Right renal pelvis (tissue), 4 donors: ENCODE results near the gene IRX4. TPM values are rescaled to one million over a fixed set of nuclear protein-coding genes. Genes with fewer than 3 reads are reported as not detected.

ENCODE experiments used
- polyA plus RNA-seq, 4 donors: library from polyadenylated mRNA; unstranded; fragments of 120-200 nt; gene quantifications; one replicate each; pipeline ENCODE4 v1.2.1, GENCODE V29; 2013; ENCODE audit not compliant: insufficient read length in 4 of 4

Gene IRX4
- polyA plus RNA-seq, 4 donors, result 0.42 to 0.75 (median 0.59) TPM

Other genes starting within 250 kb of the IRX4 start
- gene MRPL36, start 83.1 kb downstream of the IRX4 start, polyA plus RNA-seq, result 10 to 100 TPM; 41.4 to 42.9 (median 41.9) TPM
- 10 to 100 TPM; 48.6 to 81.1 (median 53.8) TPM for gene NDUFS6, start 81.5 kb downstream of the IRX4 start, polyA plus RNA-seq